HepG2 (cell line): ENCODE data around the gene OAF. TPM values are rescaled to one million over a fixed set of nuclear protein-coding genes. Genes with fewer than 3 reads are reported as not detected.
A peak's percentile ranks its signal among the peaks of the same experiment; 100 is the strongest.

Experiments
- CREM ChIP-seq, 2 experiments: sonication (generic) in 1 of 2; formaldehyde crosslinking in 1 of 2; IDR thresholded peaks; 2 replicates each; pipeline versions ENCODE4 v1.4.0 to v1.6.1; 2016 to 2020; ENCODE audit warnings: antibody characterized with exemption in 1 of 2, mild to moderate bottlenecking in 1 of 2, missing genetic modification reagents in 1 of 2
- DPF2 ChIP-seq: sonication (generic); formaldehyde crosslinking; IDR thresholded peaks from 2 replicates; pipeline ENCODE4 v1.4.0; 2020; ENCODE audit warnings: mild to moderate bottlenecking, low read depth, missing genetic modification reagents, borderline replicate concordance
- ERF ChIP-seq: IDR thresholded peaks from 2 replicates; pipeline ENCODE4 v1.6.1; 2018; ENCODE audit warnings: missing biosample characterization, missing genetic modification reagents
- FOSL2 ChIP-seq: sonication (generic); formaldehyde crosslinking; IDR thresholded peaks from 2 replicates; pipeline ENCODE4 v1.4.0; 2020; ENCODE audit warnings: missing genetic modification reagents
- RBM39 ChIP-seq: fragments of 200-400 bp; formaldehyde crosslinking; IDR thresholded peaks from one replicate; pipeline ENCODE4 v1.6.1; 2018; ENCODE audit warnings: antibody characterized with exemption, mild to moderate bottlenecking, low read depth, low read length; ENCODE audit not compliant: poor library complexity, severe bottlenecking
- RFXAP ChIP-seq: sonication (generic); formaldehyde crosslinking; IDR thresholded peaks from 2 replicates; pipeline ENCODE4 v1.4.0; 2020; ENCODE audit warnings: missing genetic modification reagents, borderline replicate concordance
- RORA ChIP-seq: sonication (generic); formaldehyde crosslinking; IDR thresholded peaks from 2 replicates; pipeline ENCODE4 v1.5.0; 2020; ENCODE audit warnings: mild to moderate bottlenecking, missing genetic modification reagents, moderate library complexity
- SMAD1 ChIP-seq: sonication (generic); formaldehyde crosslinking; IDR thresholded peaks from 2 replicates; pipeline ENCODE4 v1.4.0; 2020; ENCODE audit warnings: missing genetic modification reagents, low read depth, mild to moderate bottlenecking, borderline replicate concordance
- THYN1 ChIP-seq: sonication (generic); formaldehyde crosslinking; IDR thresholded peaks from 2 replicates; pipeline ENCODE4 v1.8.1; 2023; ENCODE audit warnings: low read depth, mild to moderate bottlenecking, moderate library complexity, missing genetic modification reagents, borderline replicate concordance
- ZFYVE20 ChIP-seq: sonication (generic); formaldehyde crosslinking; IDR thresholded peaks from 2 replicates; pipeline ENCODE4 v1.8.0; 2023; ENCODE audit warnings: low read depth, mild to moderate bottlenecking, moderate library complexity, missing genetic modification reagents, borderline replicate concordance
- ZNF124 ChIP-seq: sonication (generic); formaldehyde crosslinking; IDR thresholded peaks from 2 replicates; pipeline ENCODE4 v1.4.0; 2020; ENCODE audit warnings: missing genetic modification reagents
- ZNF17 ChIP-seq: sonication (generic); formaldehyde crosslinking; IDR thresholded peaks from 2 replicates; pipeline ENCODE4 v1.5.0; 2020; ENCODE audit warnings: mild to moderate bottlenecking, missing genetic modification reagents
- ZNF224 ChIP-seq: sonication (generic); formaldehyde crosslinking; IDR thresholded peaks from 2 replicates; pipeline ENCODE4 v1.5.0; 2020; ENCODE audit warnings: mild to moderate bottlenecking, missing genetic modification reagents
- ZNF274 ChIP-seq: sonication (generic); formaldehyde crosslinking; IDR thresholded peaks from 2 replicates; pipeline ENCODE4 v1.5.1; 2020; ENCODE audit warnings: mild to moderate bottlenecking, missing genetic modification reagents
- ZNF34 ChIP-seq: sonication (generic); formaldehyde crosslinking; IDR thresholded peaks from 2 replicates; pipeline ENCODE4 v1.4.0; 2020; ENCODE audit warnings: mild to moderate bottlenecking, missing genetic modification reagents, borderline replicate concordance
- ZNF430 ChIP-seq: sonication (generic); formaldehyde crosslinking; IDR thresholded peaks from 2 replicates; pipeline ENCODE4 v1.9.0; 2021; ENCODE audit warnings: mild to moderate bottlenecking, missing genetic modification reagents
- ZNF543 ChIP-seq: sonication (generic); formaldehyde crosslinking; IDR thresholded peaks from 2 replicates; pipeline ENCODE4 v1.4.0; 2020; ENCODE audit warnings: mild to moderate bottlenecking, missing genetic modification reagents
- ZNF720 ChIP-seq: sonication (generic); formaldehyde crosslinking; IDR thresholded peaks from 2 replicates; pipeline ENCODE4 v1.4.0; 2020; ENCODE audit warnings: missing genetic modification reagents
- ZNF883 ChIP-seq: sonication (generic); formaldehyde crosslinking; IDR thresholded peaks from 2 replicates; pipeline ENCODE4 v1.5.1; 2020; ENCODE audit warnings: mild to moderate bottlenecking, missing genetic modification reagents; ENCODE audit errors: not compliant biosample characterization
- polyA plus RNA-seq, 8 experiments: library from polyadenylated mRNA; depleted of rRNA in 3 of 8; stranded (reverse) in 7 of 8; unstranded in 1 of 8; fragments of >200 nt; fragmentation: Illumina TruSeq in 4 of 8; extraction: Trizol in 4 of 8; gene quantifications; 2 replicates each; pipeline versions ENCODE4 v1.2.1 to v1.2.3, GENCODE V29; 2011 to 2016; ENCODE audit warnings: low read depth in 4 of 8, missing spikeins in 1 of 8, mixed read lengths in 1 of 8; ENCODE audit not compliant: insufficient read depth in 1 of 8
- total RNA-seq, 5 experiments: library from RNA; depleted of rRNA; stranded (reverse); fragments of >200 nt; fragmentation: Illumina TruSeq; extraction: Trizol; gene quantifications; 2 replicates each; pipeline ENCODE4 v1.2.3, GENCODE V29; 2016; ENCODE audit warnings: low read depth in 1 of 5
- TF ChIP-seq, protein P1 (sequence below): sonication (generic); formaldehyde crosslinking; IDR thresholded peaks from 2 replicates; pipeline ENCODE4 v1.4.0; 2020; ENCODE audit warnings: mild to moderate bottlenecking, missing genetic modification reagents
- TF ChIP-seq, protein P2 (sequence below): sonication (generic); formaldehyde crosslinking; conservative IDR thresholded peaks from 2 replicates; pipeline ENCODE4 v1.4.0; 2020; ENCODE audit warnings: missing genetic modification reagents

The OAF gene
- total and polyA plus RNA-seq, 2 of the 13 experiments (the other 11 are each of a cell fraction or from before 2014, with no cell fraction given), result 63.7 to 94.6 TPM

- TF ChIP-seq ZNF17 (CRISPR knock-in tag) (no peak), CREM (IDR thresholded peaks at IDR 0.05) (peak; percentile 42; the same call in 1 of the 2 replicates), CREM (CRISPR knock-in tag; IDR thresholded peaks at IDR 0.05) (no peak), ZNF274 (CRISPR knock-in tag) (peak; percentile 68; the same call in 1 of the 2 replicates), ZNF124 (peak; percentile 53; the same call in 1 of the 2 replicates), SMAD1 (CRISPR knock-in tag) (peak; percentile 79; the same call in 1 of the 2 replicates), RORA (CRISPR knock-in tag) (no peak), ZNF34 (CRISPR knock-in tag) (0 out of 2 replicates have a peak, but pooled peaks have one; percentile 53), ZNF720 (no peak), ERF (CRISPR knock-in tag) (peak; percentile 50; the same call in 1 of the 2 replicates), THYN1 (0 out of 2 replicates have a peak, but pooled peaks have one; percentile 58), FOSL2 (CRISPR knock-in tag) (0 out of 2 replicates have a peak, but pooled peaks have one; percentile 31), RBM39 (no peak), ZNF224 (CRISPR knock-in tag) (no peak), DPF2 (0 out of 2 replicates have a peak, but pooled peaks have one; percentile 72), RFXAP (peak; percentile 65; the same call in 1 of the 2 replicates), ZNF543 (CRISPR knock-in tag) (peak; percentile 92), ZNF883 (peak; percentile 33), ZFYVE20 (CRISPR knock-in tag) (no peak), ZNF430 (CRISPR knock-in tag) (peak; percentile 39; the same call in 1 of the 2 replicates)
- TF ChIP-seq, protein P1, sequence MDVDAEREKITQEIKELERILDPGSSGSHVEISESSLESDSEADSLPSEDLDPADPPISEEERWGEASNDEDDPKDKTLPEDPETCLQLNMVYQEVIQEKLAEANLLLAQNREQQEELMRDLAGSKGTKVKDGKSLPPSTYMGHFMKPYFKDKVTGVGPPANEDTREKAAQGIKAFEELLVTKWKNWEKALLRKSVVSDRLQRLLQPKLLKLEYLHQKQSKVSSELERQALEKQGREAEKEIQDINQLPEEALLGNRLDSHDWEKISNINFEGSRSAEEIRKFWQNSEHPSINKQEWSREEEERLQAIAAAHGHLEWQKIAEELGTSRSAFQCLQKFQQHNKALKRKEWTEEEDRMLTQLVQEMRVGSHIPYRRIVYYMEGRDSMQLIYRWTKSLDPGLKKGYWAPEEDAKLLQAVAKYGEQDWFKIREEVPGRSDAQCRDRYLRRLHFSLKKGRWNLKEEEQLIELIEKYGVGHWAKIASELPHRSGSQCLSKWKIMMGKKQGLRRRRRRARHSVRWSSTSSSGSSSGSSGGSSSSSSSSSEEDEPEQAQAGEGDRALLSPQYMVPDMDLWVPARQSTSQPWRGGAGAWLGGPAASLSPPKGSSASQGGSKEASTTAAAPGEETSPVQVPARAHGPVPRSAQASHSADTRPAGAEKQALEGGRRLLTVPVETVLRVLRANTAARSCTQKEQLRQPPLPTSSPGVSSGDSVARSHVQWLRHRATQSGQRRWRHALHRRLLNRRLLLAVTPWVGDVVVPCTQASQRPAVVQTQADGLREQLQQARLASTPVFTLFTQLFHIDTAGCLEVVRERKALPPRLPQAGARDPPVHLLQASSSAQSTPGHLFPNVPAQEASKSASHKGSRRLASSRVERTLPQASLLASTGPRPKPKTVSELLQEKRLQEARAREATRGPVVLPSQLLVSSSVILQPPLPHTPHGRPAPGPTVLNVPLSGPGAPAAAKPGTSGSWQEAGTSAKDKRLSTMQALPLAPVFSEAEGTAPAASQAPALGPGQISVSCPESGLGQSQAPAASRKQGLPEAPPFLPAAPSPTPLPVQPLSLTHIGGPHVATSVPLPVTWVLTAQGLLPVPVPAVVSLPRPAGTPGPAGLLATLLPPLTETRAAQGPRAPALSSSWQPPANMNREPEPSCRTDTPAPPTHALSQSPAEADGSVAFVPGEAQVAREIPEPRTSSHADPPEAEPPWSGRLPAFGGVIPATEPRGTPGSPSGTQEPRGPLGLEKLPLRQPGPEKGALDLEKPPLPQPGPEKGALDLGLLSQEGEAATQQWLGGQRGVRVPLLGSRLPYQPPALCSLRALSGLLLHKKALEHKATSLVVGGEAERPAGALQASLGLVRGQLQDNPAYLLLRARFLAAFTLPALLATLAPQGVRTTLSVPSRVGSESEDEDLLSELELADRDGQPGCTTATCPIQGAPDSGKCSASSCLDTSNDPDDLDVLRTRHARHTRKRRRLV, result no peak
- TF ChIP-seq, protein P2, sequence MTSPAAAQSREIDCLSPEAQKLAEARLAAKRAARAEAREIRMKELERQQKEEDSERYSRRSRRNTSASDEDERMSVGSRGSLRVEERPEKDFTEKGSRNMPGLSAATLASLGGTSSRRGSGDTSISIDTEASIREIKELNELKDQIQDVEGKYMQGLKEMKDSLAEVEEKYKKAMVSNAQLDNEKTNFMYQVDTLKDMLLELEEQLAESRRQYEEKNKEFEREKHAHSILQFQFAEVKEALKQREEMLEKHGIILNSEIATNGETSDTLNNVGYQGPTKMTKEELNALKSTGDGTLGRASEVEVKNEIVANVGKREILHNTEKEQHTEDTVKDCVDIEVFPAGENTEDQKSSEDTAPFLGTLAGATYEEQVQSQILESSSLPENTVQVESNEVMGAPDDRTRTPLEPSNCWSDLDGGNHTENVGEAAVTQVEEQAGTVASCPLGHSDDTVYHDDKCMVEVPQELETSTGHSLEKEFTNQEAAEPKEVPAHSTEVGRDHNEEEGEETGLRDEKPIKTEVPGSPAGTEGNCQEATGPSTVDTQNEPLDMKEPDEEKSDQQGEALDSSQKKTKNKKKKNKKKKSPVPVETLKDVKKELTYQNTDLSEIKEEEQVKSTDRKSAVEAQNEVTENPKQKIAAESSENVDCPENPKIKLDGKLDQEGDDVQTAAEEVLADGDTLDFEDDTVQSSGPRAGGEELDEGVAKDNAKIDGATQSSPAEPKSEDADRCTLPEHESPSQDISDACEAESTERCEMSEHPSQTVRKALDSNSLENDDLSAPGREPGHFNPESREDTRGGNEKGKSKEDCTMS (CRISPR knock-in tag), result no peak
Measured at GRCh38 chr11:120192831-120193625, 17.8 kb upstream of the OAF start (continued).
